IPS-18a (cell line): Measurements from ENCODE around the gene NTSR1.

Source experiments
- H3K27ac ChIP-seq: one replicate; pipeline ENCODE4 v1.5.1; 2013; ENCODE audit warnings: low read length
- H3K27me3 ChIP-seq: one replicate; pipeline ENCODE4 v1.6.1; 2013; ENCODE audit warnings: mild to moderate bottlenecking, low read length; ENCODE audit not compliant: control insufficient read depth, insufficient read depth
- H3K36me3 ChIP-seq: one replicate; pipeline ENCODE4 v1.6.1; 2013; ENCODE audit warnings: low read depth, low read length; ENCODE audit not compliant: control insufficient read depth
- H3K4me1 ChIP-seq: one replicate; pipeline ENCODE4 v1.6.1; 2013; ENCODE audit warnings: low read depth, low read length; ENCODE audit not compliant: control insufficient read depth
- H3K4me3 ChIP-seq: one replicate; pipeline ENCODE4 v1.5.1; 2013; ENCODE audit warnings: low read length
- H3K9ac ChIP-seq: one replicate; pipeline ENCODE4 v1.6.1; 2013; ENCODE audit warnings: mild to moderate bottlenecking, low read length, moderate library complexity
- H3K9me3 ChIP-seq: one replicate; pipeline ENCODE4 v1.6.1; 2013; ENCODE audit warnings: low read depth, low read length; ENCODE audit not compliant: control insufficient read depth

Gene NTSR1

GRCh38 chr20:62740286-62741141, 31.9 kb downstream of the NTSR1 start:
- Histone ChIP-seq H3K9me3 (no peaks in the 10 kb centered on the region), H3K4me1 (peaks cover 6% of the 10 kb centered on the region), H3K27ac (no peak overlapping the region), H3K27me3 (no peaks in the 10 kb centered on the region), H3K4me3 (no peak overlapping the region), H3K36me3 (no peaks in the 10 kb centered on the region), H3K9ac (no peak overlapping the region)

DNA sequence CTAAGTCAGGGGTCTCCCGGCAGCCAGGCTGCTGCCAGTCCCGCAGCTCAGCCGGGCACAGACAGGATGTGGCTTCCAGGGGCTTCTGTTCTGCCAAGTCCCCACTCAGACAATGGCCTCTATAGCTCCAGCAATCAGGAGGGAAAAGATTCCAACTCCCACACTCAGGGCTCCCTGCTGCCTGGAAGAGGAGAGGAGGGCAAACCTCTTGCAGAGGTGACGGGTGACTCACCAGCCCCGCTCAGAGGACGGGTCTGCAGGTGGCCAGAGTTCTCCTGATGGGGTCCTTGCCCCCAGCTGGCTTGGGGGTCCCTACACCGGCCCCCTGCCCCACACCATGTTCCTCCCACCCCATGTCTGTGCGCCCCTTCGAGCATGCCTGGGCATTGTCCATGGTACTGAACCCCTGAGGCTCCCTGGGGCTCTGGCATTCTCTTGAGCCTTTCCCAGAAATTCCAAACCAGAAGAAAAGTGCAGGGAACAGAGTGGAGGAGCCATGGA, 32.6 kb downstream of the NTSR1 start:
- H3K36me3 ChIP-seq, result no peaks in the 10 kb centered on the region
- peaks cover 6% of the 10 kb centered on the region for H3K4me1 ChIP-seq
- no peak overlapping the region for H3K4me3 ChIP-seq
- H3K9ac ChIP-seq, result no peak overlapping the region
- H3K9me3 ChIP-seq, result no peaks in the 10 kb centered on the region
- no peak overlapping the region for H3K27ac ChIP-seq
- H3K27me3 ChIP-seq, result no peaks in the 10 kb centered on the region

DNA sequence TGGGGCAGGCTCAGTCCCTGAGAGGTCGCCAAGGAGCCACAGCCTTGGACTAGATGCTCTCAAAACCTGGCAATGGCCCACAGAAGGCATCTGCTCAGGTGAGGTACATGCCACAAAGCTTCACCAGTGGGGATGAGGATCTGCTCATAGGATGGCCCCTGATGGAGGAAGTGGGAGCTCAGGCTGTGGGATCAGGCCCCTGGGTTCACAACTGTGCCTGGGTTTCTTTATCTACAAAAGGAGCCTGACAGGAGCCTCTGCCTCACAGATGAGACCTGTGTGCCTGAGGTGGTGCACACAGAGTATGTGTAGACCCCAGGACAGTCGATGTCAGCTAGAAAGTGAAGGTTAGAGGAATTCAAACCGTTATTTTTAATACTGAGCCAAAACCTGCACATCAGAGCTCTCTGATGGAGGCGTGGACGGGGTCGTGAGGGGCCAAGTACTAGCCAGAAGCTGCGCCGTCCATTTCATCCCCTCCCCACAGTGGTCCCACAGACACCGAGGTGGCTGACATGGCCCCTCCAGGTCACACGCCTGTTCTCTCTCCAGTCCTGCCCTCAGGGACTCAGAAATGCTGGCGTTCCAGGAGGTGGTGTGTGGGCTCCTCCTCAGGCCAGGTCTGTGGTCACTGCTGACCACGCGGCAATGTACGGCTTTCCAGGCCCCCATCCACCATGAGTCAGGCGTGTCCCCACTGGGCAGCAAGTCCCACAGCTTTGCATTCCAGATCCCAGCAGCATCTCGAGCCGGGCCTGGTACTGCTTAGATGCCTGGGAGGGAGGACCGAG, 33.3 kb downstream of the NTSR1 start:
- Histone ChIP-seq H3K4me3 (no peak overlapping the region), H3K36me3 (no peaks in the 10 kb centered on the region), H3K27ac (no peak overlapping the region), H3K27me3 (no peaks in the 10 kb centered on the region), H3K9ac (no peak overlapping the region), H3K9me3 (no peaks in the 10 kb centered on the region), H3K4me1 (peaks cover 6% of the 10 kb centered on the region)

DNA sequence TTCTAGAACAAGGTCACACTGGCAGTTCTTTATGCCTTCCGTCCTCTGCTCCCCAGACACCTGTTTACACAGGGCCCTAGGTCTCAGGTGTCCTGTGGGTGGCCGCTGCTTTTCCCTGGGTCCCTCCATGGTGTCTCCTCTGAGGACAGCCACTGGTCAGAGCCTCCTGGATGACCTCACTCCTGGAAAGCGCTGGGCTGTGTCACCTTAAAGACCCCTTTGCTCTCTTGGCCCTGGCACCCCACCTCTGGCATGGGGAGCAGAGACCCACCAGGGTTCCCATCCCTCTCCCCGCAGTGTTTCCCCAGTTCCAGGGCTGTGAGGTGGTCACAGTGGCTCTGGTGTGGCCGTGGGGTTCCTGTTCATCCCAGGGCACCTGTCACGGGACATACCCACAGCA, 33.9 kb downstream of the NTSR1 start:
- Histone ChIP-seq H3K9me3 (no peaks in the 10 kb centered on the region), H3K27ac (no peak overlapping the region), H3K27me3 (no peaks in the 10 kb centered on the region), H3K9ac (no peak overlapping the region), H3K36me3 (no peaks in the 10 kb centered on the region), H3K4me3 (no peak overlapping the region), H3K4me1 (peaks cover 6% of the 10 kb centered on the region)

- Histone ChIP-seq H3K36me3 (no peaks in the 10 kb centered on the region), H3K27me3 (no peaks in the 10 kb centered on the region), H3K9me3 (no peaks in the 10 kb centered on the region), H3K9ac (no peak overlapping the region), H3K27ac (no peak overlapping the region), H3K4me3 (no peak overlapping the region), H3K4me1 (peaks cover 6% of the 10 kb centered on the region)
Measured at GRCh38 chr20:62742979-62743776, 34.5 kb downstream of the NTSR1 start.

- Histone ChIP-seq H3K4me1 (peaks cover 6% of the 10 kb centered on the region), H3K9ac (no peak overlapping the region), H3K9me3 (no peaks in the 10 kb centered on the region), H3K4me3 (no peak overlapping the region), H3K27me3 (no peaks in the 10 kb centered on the region), H3K27ac (no peak overlapping the region), H3K36me3 (no peaks in the 10 kb centered on the region)
Measured at GRCh38 chr20:62743777-62744317, 35.2 kb downstream of the NTSR1 start.

DNA sequence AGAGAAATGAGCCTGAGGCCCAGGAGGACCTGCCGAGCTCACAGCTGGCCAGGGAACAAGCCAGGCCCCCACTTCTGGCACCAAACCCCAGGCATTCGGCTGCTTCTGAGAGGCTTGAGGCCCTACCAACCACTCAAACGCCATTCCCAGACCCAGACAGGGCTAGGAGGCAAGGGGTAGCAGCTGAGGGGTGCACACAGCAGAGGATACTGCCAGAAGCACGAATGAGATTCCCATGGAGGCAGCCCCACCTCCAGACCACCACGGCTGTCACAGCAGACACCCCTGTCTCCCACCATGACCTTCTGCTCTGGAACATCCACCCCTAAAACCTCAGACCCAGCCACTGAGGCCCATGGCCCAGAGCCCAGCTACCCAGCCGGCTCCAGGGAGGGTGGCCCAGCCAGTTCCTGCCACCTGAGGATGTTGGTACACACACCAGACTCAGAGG, 36.1 kb downstream of the NTSR1 start:
- H3K27me3 ChIP-seq, result no peaks in the 10 kb centered on the region
- H3K36me3 ChIP-seq, result no peaks in the 10 kb centered on the region
- peaks cover 6% of the 10 kb centered on the region for H3K4me1 ChIP-seq
- no peak overlapping the region for H3K27ac ChIP-seq
- H3K4me3 ChIP-seq, result no peak overlapping the region
- H3K9ac ChIP-seq, result no peak overlapping the region
- H3K9me3 ChIP-seq, result no peaks in the 10 kb centered on the region

DNA sequence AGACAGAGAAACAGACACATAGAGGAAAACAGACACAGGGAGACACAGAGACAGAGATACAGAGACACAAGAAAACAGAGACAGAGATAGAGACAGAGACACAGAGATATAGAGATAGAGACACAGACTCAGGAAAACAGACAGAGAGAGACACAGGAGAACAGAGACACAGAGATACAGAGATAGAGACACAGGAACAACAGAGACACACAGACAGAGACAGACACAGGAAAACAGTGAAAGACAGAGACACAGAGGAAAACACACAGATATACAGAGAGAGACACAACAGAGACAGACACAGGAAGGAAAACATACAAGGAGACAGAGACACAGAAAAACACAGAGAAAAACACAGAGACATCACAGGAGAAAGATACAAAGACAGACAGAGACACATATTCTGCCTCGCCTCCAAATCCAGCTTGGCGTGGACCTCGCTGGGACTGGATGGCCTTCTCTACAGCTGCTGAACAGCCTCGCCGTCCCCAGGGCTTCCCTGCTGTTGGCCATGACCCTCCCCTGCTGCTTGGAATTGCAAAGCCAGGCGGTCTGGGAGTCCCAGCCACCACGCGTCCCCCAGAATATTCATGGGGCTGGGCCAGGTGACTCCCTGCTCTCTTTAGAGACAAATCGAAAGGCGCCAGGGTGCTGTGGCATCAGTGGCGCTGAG, 36.8 kb downstream of the NTSR1 start:
- no peak overlapping the region for H3K9ac ChIP-seq
- no peaks in the 10 kb centered on the region for H3K36me3 ChIP-seq
- peaks cover 6% of the 10 kb centered on the region for H3K4me1 ChIP-seq
- H3K27me3 ChIP-seq, result no peaks in the 10 kb centered on the region
- H3K4me3 ChIP-seq, result no peak overlapping the region
- no peak overlapping the region for H3K27ac ChIP-seq
- H3K9me3 ChIP-seq, result no peaks in the 10 kb centered on the region

DNA sequence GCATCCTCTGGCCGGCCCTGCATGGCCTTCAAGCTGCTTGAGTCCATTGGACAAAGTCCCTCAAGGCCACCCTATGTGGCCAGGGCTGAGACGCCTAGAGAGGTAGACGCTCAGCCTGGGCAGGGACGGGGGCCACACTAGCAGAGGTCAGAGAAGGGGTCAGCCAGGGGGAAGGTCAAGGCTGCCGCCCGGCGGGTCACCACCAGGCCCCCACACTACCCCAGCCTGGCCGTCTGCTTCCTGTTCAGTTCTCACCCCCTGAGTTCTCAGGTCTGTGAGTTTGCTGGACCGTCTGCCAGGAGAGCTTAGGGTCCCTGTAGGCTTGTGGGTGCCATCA, 37.3 kb downstream of the NTSR1 start:
- Histone ChIP-seq H3K9ac (no peak overlapping the region), H3K9me3 (no peaks in the 10 kb centered on the region), H3K36me3 (no peaks in the 10 kb centered on the region), H3K4me3 (no peak overlapping the region), H3K4me1 (peaks cover 6% of the 10 kb centered on the region), H3K27ac (no peak overlapping the region), H3K27me3 (no peaks in the 10 kb centered on the region)

DNA sequence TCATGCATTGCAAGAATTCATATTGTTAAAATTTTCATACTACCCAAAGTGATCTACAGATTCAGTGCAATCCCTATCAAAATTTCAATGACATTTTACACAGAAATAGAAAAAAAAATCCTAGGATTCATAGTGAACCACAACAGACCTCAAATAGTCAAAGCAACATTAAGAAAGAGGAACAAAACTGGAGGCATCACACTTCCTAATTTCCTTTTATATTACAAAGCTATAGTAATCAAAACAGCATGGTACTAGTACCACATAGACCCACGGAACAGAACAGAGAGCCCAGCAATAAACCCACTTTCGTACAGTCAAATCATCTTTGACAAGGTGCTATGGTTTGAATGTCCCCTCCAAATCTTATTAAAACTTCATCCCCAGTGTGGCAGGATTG, 39.7 kb downstream of the NTSR1 start:
- Histone ChIP-seq H3K36me3 (no peaks in the 10 kb centered on the region), H3K27ac (no peak overlapping the region), H3K4me1 (no peaks in the 10 kb centered on the region), H3K27me3 (peaks cover 4% of the 10 kb centered on the region), H3K9me3 (no peaks in the 10 kb centered on the region), H3K4me3 (no peak overlapping the region), H3K9ac (no peak overlapping the region)
